GM08714 (cell line): ENCODE measurements around the gene CFL1.
A peak's percentile ranks its signal among the peaks of the same experiment; 100 is the strongest.

Source experiments
- H3K4me3 ChIP-seq: fragments of 200-500 bp; sonication (Bioruptor generic); 2 replicates; pipeline ENCODE4 v1.5.1; 2014; ENCODE audit warnings: mild to moderate bottlenecking, low read length, inconsistent platforms
- ZNF274 ChIP-seq: IDR thresholded peaks from 2 replicates; pipeline ENCODE4 v1.6.1; 2012; ENCODE audit warnings: mild to moderate bottlenecking, low read depth, low read length

Gene CFL1

GRCh38 chr11:65892661-65893317 is 34.8 kb upstream of the CFL1 start:
- H3K4me3 ChIP-seq: peak overlapping the region; percentile 78; the same call in 1 of the 2 replicates
- no peak for TF ChIP-seq ZNF274

- H3K4me3 ChIP-seq: peak overlapping the region; percentile 78; the same call in 1 of the 2 replicates
These were observed 34.2 kb upstream of the CFL1 start for GRCh38 chr11:65892137-65892540.

GRCh38 chr11:65891219-65892136 is 33.5 kb upstream of the CFL1 start:
- peak overlapping the region; percentile 78 for H3K4me3 ChIP-seq
- TF ChIP-seq ZNF274: no peak

- TF ChIP-seq ZNF274: no peak
- H3K4me3 ChIP-seq: peak within 1 kb of the TSS; percentile 78
These were observed 32.6 kb upstream of the CFL1 start, which contains the start of gene CCDC85B for GRCh38 chr11:65890324-65891218. Gene CCDC85B (plus strand): TSS chr11:65890673. CDS start chr11:65890784, 111 bp downstream.

- TF ChIP-seq ZNF274: no peak
These were observed 30.3 kb upstream of the CFL1 start, which contains the start of gene FIBP for GRCh38 chr11:65888163-65888814. Gene FIBP (minus strand): TSS chr11:65888471. CDS start chr11:65888418, 53 bp downstream.

GRCh38 chr11:65887723-65888162 is 29.8 kb upstream of the CFL1 start:
- no peak for TF ChIP-seq ZNF274
- peak overlapping the region; percentile 82 for H3K4me3 ChIP-seq

More at GRCh38 chr11:65888163-65888814, 30.3 kb upstream of the CFL1 start, which contains the start of gene FIBP:
- peak within 1 kb of the TSS; percentile 82 for H3K4me3 ChIP-seq

- H3K4me3 ChIP-seq: peak overlapping the region; percentile 82; the same call in 1 of the 2 replicates
- no peak for TF ChIP-seq ZNF274
These were observed 29.1 kb upstream of the CFL1 start for GRCh38 chr11:65886826-65887722.

- no peak overlapping the region for H3K4me3 ChIP-seq
- TF ChIP-seq ZNF274: no peak
These were observed 28.0 kb upstream of the CFL1 start for GRCh38 chr11:65885808-65886536.

GRCh38 chr11:65885231-65885630 is 27.3 kb upstream of the CFL1 start:
- no peak for TF ChIP-seq ZNF274
- H3K4me3 ChIP-seq: no peak overlapping the region

- H3K4me3 ChIP-seq: no peak overlapping the region
- TF ChIP-seq ZNF274: no peak
These were observed 26.7 kb upstream of the CFL1 start for GRCh38 chr11:65884716-65885092.

- no peak overlapping the region for H3K4me3 ChIP-seq
- no peak for TF ChIP-seq ZNF274
These were observed 26.1 kb upstream of the CFL1 start for GRCh38 chr11:65883786-65884715.
